SU-DHL-6 (cell line): ENCODE measurements around the gene CLCN4.

ENCODE experiments used
- CTCF ChIP-seq: fragments of 200-600 bp; sonication (generic); IDR thresholded peaks from one replicate; pipeline ENCODE4 v1.5.1; 2017; ENCODE audit warnings: antibody characterized with exemption, mild to moderate bottlenecking, low read length, moderate library complexity; ENCODE audit not compliant: insufficient read depth, poor library complexity, severe bottlenecking
- EZH2phosphoT487 ChIP-seq: fragments of 200-600 bp; sonication (generic), shearing (Covaris generic); conservative IDR thresholded peaks from 2 replicates; pipeline ENCODE4 v1.6.1; 2018; ENCODE audit warnings: mild to moderate bottlenecking, antibody characterized with exemption, low read length, moderate library complexity, mixed read lengths

GRCh38 chrX:10189317-10190268, 32.8 kb downstream of the CLCN4 start:
- peak; percentile 56 for TF ChIP-seq CTCF
- no peak for TF ChIP-seq EZH2phosphoT487
